Body of pancreas (tissue), 4 donors: ENCODE data around the gene SEPTIN12.

Experiments
- CTCF ChIP-seq, 7 experiments: fragments of 450-650 bp in 4 of 7; fragments of 200-600 bp in 3 of 7; sonication (generic) in 3 of 7; IDR thresholded peaks; one replicate each; pipeline ENCODE4 v1.5.1; 2016 to 2019; ENCODE audit warnings: antibody characterized with exemption in 7 of 7
- POLR2A ChIP-seq, 3 donors: fragments of 450-650 bp; IDR thresholded peaks; one replicate each; pipeline ENCODE4 v1.6.1; 2016; ENCODE audit warnings: antibody characterized with exemption in 3 of 3, mild to moderate bottlenecking in 2 of 3

DNA sequence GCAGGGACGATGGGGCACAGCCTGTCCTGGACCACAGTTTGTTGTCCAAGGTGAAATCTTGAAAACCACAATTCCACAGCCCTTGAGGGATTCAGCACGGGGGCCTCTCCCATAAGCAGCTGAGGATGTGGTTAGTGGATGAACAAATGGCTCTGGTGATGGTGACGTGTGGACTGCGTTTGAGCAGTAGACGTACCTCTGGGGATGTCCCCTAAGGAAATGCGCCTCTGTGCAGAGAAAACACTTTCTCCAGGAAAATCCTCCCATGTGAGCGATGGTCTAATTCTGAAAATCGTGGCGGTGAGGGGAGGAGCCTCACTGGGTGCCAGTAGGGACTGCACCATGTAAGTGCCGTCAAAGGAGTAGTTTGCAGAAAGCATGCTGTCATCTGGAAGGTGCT lies 2.7 kb upstream of the SEPTIN12 start:
- no peak for TF ChIP-seq POLR2A (IDR thresholded peaks at IDR 0.05)
- no peak for TF ChIP-seq CTCF (IDR thresholded peaks at IDR 0.05)
